GM12891 (cell line): ENCODE results near the gene NDUFS2.

Experiments used
- POLR2A ChIP-seq: IDR thresholded peaks from 2 replicates; pipeline ENCODE4 v1.6.1; 2011; ENCODE audit warnings: low read depth, low read length, control low read depth
- POLR2AphosphoS5 ChIP-seq: IDR thresholded peaks from 2 replicates; pipeline ENCODE4 v1.6.1; 2011; ENCODE audit warnings: low read depth, low read length, control low read depth
- TAF1 ChIP-seq: IDR thresholded peaks from 2 replicates; pipeline ENCODE4 v1.6.1; 2011; ENCODE audit warnings: low read depth, low read length, control low read depth

GRCh38 chr1:161165742-161166668 is 36.2 kb upstream of the NDUFS2 start, which contains the start of gene PPOX:
- TF ChIP-seq TAF1 (peak; percentile 53; the same call in 1 of the 2 replicates), POLR2A (peak; percentile 92), POLR2AphosphoS5 (peak; percentile 87)
